ENCODE measurements around the gene GNG12.

Gene GNG12

DNA sequence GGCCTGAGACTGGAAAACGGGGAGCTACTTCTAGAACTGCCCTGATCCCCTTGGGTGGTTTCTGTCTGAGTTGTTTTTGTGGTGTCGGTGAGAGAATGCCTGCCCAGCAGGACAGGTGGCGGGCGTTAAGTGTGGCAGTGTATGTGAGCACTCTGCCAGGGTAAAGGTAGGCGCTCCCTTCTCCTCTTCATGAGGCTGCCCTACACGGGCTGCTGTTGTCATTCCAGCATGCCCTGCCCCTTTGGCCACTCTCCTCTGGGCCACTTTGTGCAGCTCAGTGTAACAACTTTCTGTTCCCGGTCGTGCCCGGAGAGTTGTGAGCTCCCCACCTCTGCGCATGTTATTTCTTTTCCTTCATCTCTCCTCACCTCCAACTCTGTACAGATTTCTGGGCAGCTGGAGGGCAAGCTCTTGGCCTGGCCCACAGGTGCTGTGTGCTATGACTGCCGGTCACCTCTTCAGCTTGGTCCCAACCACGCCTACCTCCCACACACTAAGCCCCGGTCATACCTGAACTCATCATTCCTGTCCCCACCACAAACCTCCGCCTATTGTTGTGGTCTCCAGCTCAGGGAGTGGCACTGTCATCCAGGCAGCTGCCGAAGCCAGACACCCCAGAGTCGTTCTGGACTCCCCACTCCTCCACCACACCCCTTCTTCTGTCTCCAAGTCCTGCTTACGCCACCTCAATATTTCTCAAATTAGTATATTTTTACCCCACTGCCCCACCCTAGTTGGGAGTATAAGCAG lies 79.3 kb downstream of the GNG12 start:
- no peak for DNase-seq (ENCODE audit: low read depth in 2 of 2)

DNA sequence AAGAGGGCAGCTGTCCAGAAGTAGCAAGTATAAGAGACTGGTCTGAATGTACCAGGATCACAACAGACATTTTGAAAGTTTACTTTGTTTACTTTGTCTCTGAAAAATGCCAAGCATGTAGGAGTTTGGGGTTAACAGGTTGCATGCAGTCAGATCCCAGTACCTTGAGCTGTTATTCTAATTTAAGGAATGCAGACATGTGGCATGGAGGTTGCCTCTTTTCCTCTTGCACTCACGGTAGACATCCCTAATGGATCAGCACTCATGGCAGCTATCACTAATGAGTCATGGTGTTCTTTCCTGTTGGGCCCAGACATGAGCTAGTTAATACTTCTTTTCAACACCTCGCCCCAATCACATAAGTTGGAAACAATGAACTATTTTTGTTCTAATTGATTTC lies 81.0 kb downstream of the GNG12 start:
- no peak for DNase-seq (ENCODE audit: low read depth in 2 of 2)

DNA sequence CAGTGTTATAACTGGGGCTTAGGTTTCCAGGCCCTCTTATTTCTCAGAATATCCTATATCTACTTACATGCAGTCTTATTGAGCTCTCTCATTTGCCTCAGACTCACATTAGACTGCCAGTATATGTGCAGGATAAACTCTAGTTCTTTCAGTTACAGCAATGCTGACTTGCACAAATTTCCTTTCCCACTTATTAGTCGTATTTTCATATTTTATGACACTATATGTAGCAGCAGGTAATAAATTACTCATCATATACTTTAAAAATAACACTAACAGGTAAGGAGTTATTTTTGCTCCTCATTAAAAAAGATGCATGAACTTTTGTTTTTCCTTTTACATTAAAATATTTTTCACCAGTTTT lies 82.6 kb downstream of the GNG12 start:
- DNase-seq (ENCODE audit: low read depth in 2 of 2), result no peak

DNA sequence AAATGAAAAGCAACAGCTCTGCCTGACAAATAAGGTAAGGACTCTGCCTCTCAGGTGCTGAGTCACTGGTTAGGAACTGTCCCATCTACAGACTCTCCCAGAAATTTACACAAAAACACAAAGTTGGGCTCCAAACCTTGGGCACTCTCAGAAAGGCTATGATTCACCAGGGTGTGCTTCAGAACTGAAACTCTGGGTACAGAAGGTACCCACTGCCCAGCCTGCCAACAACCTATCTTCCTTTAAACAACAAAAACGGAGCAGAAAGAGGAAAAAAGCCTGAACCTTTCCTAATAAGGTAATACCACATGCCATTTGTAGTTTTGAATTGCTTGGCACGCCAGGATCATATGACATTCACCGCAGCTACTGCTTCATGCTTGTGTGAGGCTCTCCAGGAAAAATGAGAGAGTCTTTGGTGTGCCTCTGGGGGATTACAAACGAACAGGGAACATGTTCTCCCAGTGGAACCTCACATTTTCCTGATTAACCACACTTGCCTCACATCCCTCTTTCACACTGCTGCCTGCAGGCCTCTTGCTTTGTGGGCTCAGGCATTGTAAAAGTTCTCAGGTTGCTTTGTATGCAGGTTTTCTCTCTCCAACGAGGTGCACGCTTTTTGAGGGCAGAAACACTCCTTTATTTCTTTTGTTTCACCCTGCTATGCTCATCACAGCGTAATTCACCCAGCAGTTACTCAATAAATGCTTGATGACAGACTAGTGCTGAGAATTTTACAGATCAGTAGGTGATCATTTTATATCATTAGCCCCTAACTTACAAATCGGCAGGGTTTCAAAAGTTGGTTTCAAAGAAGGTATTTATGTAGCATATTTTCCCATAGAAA lies 83.2 kb downstream of the GNG12 start:
- DNase-seq (ENCODE audit: low read depth in 2 of 2), result peak; percentile 84 to 87

DNA sequence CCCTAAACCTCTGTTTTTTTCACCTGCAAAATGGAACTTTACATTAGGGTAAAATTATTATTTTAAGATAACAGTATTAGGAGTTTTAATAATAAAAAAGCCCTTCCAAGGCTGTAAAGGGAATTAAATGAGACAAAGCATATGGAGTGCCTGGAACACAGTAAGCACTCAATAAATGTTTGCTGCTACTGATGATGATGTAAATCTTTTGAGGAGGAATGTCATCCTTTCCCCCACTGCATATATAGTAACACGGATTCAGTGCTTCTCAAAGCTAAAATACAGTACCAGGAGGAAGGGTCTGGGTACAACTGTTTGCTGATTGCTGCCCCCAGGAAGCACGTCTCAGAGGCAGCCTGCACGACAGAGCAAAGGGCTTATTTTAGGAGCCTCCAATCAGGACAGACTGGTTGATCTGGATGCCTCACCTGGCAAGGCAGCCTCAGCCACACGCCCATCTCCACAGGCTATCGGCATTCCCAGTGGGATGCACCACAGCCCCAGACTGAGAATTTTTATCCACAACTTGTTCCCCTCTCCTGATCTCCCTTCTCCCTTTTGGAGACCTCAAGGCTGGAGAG lies 83.9 kb downstream of the GNG12 start:
- DNase-seq (ENCODE audit: low read depth in 2 of 2), result no peak

DNA sequence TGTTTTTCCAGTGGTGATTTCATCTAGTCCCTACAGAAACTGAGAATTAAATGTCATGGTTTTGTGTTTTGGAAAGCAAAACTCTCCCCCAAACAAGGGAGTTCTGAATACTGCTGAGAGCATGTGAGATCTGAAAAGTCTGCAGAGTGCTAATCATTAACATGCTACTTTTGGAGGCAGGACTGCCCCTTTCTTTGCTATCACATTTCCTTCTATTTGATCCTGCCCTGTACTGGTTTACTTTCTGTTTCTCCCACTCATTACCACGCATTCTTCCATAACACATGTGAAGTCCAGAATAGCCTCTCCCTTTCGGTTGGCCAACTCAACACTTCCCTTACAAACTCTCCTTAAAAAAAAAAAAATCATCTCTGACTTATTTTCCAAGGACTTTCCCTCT lies 84.6 kb downstream of the GNG12 start:
- DNase-seq (ENCODE audit: low read depth in 2 of 2), result peak; percentile 62

DNA sequence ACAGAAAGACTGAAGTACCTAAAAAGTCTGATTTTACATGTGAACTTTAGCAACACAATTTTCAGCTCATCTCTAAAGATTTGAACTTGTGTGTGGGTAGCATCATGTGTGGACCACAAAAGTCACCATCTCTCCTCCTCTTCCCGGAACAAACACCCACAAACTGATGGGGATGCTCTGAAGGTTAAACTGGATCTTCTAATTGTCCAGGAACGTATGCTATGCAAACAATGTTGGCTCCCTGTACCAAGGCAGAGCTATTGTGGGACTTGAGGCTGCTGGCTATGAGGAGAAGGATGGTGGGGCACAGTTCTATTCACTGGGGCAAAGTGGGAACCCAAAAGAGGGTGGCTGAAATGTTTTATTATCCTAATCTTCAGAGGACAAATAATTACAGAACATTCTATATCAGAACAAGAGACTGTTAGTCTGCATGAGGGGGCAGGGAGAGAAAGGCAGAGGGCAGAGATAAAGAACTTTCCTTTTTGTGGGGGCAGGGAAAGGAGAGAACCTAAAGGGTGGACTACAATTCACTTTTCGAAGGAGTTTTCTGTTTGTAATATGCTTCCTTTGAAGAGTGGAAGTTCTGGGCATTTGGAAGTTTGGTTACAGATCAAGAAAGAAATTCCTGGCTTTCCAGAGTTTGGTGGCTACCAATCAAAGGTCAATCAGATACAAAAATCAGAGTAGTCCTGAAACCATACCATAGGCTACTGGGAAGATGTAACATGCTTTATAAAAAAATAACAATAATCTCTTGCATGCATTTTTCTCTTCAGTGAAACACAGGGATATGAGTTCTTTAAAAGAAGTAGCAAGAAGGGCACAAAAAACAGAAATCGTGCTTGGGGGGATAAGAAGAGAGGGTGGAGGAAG lies 85.4 kb downstream of the GNG12 start:
- DNase-seq (ENCODE audit: low read depth in 2 of 2), result no peak

DNA sequence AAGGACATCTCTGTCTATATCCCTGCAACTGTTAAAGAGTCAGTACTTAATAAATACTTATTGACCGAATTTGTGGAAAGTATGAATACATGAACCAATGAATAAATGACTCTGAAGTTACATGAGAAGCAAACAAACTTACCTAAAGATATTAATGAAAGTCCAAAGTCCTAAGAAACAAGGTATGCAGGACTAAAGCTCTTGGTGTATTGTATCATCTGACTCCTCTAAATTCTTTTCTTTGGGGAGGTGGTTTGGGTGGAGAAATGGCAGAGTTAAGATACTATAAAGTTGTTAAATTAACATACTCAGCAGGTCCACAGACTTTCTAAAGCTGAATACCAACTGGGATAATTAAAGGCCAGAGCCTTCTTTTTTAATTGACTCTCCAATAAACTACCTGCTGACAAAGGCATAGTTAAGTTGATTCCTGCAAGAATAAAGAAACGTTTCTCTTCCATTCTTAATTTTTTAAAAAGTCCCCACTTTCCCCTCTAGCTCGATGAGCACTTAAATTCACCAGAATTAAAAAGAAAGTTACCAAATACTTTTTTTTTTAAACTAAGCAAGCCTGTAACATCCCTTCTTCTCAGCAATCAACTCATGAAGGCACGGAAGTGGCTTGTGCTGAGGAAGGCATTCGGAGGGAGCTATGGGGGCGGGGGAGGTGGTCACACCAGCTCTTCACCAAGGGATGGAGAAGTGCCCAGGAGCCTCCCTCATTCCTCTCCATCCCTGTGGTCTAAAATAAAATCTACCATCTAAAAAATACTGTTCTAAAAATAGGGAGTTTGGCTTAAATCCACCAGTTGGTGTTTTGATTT lies 87.2 kb downstream of the GNG12 start:
- DNase-seq (ENCODE audit: low read depth in 2 of 2), result no peak

DNA sequence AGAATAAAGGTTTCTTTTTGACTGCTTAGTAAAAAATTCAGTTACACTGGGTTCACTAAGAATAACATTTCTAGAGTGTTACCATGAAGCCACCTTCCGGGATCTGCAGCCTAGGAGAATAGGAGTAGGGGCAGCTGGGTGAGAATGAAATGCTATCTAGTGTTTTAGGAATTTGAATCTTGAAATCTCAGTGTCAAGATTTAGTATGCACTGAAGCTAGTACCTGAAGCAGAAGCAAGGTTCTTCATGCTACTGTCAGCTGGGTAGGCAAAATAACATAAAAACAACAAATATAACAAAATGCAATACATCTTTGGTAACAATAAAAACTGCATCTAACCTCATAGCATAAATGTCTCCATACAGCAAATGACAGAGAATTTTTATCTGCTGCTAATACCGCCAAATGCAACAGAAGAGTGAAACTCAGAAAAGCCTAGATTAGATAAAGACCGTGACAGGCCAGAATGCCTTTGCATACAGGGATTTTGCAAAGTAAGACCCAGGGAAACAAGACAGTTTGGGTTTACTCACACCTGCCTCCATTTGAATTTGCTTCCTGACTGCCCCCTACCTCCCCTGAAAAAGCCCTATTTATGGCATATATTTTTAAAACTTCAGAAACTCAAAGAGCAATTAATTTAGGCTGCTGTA lies 90.1 kb downstream of the GNG12 start:
- no peak for DNase-seq (ENCODE audit: low read depth in 2 of 2)

DNA sequence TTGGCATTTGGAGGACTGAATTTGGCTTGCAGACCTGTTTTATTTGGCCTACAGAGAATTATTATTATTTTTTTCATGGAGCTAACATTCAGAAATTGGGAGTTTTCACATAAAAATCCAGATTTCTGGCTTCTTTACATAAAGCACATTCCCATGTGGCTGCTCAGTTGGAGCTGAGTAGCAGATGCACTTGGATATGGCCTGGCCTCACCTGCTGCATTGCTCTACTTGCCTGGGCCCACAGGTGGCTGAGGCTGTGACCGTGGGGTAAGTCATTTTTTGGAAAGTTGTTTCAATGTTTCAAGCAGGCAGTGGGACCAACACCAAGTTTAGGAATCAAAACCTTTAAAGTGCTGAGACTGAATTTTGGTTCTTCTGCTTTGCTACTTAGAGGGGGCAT lies 91.5 kb downstream of the GNG12 start:
- DNase-seq (ENCODE audit: low read depth in 2 of 2), result no peak

DNA sequence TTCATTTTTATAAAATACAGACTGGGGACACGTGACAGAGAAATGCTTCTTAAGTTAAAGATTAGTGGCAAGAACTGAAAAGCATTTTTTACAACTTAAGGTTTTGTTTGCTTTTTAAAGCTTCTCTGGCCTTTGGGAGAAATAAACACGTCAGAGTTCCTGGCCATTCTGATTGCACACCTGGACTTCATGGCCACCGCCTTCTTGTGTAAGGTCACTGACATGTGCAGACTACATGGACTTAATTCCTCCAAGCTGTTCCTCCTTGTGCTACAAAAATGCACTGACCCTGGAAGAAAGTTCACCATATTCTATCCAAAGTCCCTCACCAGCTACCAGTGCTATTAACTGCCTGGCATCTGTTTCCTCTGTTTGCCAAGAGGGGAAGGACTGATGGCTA lies 92.1 kb downstream of the GNG12 start:
- DNase-seq (ENCODE audit: low read depth in 2 of 2), result no peak

DNA sequence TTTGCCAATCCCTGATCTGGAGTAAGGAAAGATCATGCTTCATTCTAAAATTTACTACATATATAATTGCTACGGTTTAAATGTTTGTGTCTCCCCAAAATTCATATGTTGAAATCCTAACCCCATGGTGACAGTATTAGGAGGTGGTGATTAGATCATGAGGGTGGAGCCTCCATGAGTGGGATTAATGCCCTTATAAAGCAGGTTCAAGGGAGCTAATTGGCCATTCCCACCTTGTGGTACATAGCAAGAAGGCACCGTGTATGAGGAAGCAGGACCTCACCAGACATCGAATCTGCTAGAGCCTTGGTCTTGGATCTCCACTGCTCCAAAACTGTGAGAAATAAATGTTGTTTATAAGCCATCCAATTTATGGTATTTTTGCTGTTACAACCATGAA lies 92.7 kb downstream of the GNG12 start:
- DNase-seq (ENCODE audit: low read depth in 2 of 2), result no peak

DNA sequence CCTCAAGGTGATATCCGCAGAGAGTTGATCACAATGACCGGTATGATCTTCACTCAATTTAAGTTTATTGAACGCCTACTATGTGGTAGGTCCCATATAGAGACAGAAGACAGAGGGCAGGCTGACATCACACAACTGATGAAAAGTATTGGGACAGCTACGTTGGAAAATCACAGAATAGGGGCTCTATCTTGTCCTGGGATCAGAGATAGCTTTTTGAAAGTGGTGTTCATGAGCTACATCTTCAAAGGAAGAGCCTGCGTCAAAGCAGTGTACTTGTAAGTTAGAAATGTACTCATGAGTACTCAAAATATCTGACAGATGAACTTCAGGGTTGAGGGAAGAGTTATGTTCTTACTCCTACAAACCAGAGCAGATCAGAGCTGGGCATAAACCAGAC lies 93.9 kb downstream of the GNG12 start:
- no peak for DNase-seq (ENCODE audit: low read depth in 2 of 2)

DNA sequence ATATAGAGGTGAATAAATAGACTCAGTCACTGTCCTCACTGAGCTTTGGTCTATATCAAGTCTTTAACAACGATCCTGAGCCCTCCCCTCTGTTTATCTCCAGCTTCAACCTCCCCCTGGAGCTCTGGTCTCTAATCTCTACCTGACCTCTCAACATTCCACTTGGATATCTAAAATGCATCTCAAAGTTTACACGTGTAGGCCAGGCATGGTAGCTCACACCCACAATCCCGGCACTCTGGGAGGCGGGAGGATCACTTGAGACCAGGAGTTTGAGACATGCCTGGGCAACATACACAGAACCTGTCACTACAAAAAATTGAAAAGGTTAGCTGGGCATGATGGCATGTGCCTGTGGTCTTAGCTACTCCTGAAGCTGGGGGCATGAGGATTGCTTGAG lies 94.9 kb downstream of the GNG12 start:
- no peak for DNase-seq (ENCODE audit: low read depth in 2 of 2)

DNA sequence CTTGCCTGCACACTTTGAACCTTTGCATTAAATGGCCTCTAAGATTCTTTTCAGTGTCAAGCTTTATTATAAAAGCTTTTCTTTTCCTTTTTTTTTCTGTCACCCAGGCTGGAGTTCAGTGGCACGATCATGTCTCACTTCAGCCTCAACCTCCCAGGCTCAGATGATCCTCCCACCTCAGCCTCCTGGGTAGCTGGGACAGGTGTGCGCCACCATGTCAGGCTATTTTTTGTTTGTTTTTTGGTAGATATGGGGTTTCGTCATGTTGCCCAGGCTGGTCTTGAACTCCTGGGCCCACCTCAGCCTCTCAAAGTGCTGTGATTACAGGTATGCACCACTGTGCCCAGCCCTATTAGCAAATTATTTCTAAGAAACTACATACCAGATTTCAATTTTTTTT lies 95.4 kb downstream of the GNG12 start:
- no peak for DNase-seq (ENCODE audit: low read depth in 2 of 2)

DNA sequence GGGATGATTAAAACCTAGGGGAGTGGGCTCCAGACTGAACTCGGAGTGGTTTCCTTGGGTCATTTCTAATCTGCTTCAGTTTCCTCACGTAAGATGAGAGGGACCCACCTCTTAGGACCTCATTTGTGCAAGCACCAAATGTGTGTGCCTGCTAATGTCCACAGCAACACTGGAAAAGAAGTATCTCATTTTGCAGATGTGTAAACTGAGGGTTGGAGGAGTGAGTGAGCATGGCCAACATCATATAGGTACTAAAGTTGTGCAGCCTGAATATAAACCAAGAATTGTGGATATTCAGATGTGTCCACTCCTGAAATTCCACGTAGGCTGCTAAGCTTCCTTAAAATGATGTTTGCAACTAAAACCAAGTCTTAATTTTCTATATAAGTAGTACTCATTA lies 96.5 kb downstream of the GNG12 start:
- DNase-seq (ENCODE audit: low read depth in 2 of 2), result no peak

DNA sequence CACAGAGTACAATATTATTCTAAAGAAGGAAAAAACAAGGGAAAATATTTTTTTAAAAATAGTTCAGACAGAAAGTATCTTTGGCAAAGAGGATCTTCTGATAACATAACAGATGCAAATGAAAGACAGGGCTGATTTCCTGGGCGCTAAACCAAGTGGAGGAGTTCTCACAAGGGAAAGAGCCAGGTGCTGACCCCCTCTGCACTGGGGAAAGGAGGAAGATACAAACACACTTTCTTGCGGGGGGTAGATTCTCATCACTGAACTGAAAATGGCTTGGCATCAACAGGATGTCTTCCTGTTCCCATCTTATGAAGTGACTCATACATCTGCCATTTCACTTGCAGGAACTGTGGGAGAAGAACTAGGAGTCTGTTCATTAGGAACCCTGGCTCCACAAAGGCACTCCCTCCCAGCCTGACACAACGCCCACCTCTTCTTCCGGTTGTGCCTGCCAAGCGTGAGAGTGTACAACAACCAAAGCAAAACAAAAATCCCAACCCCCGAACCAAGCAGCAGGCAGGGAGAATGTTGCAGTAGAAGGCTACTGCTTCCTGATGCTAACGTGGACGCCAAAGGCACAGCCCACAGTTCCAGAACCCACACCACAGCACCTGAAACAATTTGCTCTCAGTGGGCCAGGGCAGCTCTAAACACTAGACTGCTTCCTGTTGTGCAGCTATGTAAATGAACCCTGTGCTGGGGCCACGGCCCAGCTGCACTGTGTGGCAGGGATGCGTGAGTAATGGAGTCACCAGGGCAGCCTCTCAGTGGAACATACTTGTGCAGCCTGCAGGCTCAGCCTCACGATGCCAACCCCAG lies 97.2 kb downstream of the GNG12 start:
- peak; percentile 76 for DNase-seq (ENCODE audit: low read depth in 2 of 2)

DNA sequence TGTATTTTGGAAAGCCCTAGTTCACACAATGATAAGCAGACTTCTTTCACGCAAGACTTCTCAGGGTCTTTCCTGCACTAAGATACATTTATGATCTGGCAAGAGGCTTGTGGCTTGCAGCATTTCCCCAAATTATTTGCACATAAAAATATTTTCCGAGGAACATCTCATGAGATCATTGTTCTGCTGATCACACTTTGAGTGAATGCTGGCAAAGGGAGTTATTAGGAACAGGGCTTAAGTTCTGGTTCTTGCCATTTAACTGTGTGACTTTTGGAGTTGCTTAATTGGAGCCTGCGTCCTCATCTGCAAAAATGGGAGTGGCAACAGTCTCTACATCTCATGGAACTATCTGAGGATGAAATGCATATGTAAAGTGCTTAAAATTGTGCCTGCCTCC lies 98.1 kb downstream of the GNG12 start:
- DNase-seq (ENCODE audit: low read depth in 2 of 2), result no peak

DNA sequence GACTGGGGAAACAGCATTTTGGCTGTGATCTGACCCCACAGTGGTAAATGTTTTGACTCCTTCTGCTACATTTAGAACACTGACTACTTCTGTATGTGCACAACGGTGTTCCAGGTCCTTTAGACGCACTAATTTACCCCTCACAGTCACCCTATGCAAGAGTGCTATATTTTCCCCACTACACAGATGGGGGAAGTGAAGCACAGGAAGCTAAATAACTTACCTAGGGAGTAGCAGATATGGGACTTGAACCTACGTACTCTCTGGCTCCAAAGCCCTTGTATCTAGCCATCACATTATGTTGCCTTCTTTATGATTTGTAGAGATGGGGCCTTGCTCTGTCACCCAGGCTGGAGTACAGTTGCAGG lies 99.0 kb downstream of the GNG12 start:
- no peak for DNase-seq (ENCODE audit: low read depth in 2 of 2)

Data from fibroblast of skin of left quadriceps (primary cell).